ENCODE results near the gene POF1B.

Gene POF1B

GRCh38 chrX:85243155-85243554 lies 136.3 kb downstream of the POF1B start:
- no peak for DNase-seq

Measured in CD4-positive, alpha-beta T cell treated with Interleukin-12 subunit alpha and Interleukin-12 subunit beta, for 1 hour (primary cell).